ENCODE data around the gene TGFBR1.
A peak's percentile ranks its signal among the peaks of the same experiment; 100 is the strongest.

The TGFBR1 gene

DNA sequence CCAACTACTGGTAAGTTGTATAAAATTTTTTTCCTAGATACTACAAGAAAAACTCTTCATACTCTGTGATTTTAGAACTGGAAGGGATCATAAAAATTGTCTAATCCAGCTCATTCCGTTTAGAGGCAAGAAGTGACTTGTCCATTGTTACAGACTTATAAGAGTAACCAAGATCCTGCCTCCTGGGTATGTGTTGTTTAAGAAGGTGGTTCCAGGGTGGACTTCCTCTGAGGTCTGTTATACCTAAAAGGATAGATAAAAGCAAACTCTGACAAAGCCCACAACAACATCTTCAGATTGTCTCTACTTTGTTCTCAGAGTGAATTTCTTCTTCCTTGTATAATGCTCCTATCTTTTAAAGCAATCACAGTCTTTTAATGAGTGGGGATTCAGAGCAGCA, 24.2 kb downstream of the TGFBR1 start:
- H3K4me1 Mint-ChIP-seq = no peaks in the 10 kb centered on the region
- H3K27ac Mint-ChIP-seq = peak overlapping the region; percentile 70
- no peak for DNase-seq
- no peak overlapping the region for H3K4me3 Mint-ChIP-seq
- no peaks in the 10 kb centered on the region for H3K27me3 Mint-ChIP-seq (ENCODE audit: low read depth, poor library complexity)
- peaks cover 68% of the 10 kb centered on the region for H3K36me3 Mint-ChIP-seq (ENCODE audit: low read depth)
- peaks cover 24% of the 10 kb centered on the region for H3K9me3 Mint-ChIP-seq
- TF ChIP-seq, protein P1, sequence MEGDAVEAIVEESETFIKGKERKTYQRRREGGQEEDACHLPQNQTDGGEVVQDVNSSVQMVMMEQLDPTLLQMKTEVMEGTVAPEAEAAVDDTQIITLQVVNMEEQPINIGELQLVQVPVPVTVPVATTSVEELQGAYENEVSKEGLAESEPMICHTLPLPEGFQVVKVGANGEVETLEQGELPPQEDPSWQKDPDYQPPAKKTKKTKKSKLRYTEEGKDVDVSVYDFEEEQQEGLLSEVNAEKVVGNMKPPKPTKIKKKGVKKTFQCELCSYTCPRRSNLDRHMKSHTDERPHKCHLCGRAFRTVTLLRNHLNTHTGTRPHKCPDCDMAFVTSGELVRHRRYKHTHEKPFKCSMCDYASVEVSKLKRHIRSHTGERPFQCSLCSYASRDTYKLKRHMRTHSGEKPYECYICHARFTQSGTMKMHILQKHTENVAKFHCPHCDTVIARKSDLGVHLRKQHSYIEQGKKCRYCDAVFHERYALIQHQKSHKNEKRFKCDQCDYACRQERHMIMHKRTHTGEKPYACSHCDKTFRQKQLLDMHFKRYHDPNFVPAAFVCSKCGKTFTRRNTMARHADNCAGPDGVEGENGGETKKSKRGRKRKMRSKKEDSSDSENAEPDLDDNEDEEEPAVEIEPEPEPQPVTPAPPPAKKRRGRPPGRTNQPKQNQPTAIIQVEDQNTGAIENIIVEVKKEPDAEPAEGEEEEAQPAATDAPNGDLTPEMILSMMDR (IDR thresholded peaks at IDR 0.05) = no peak

DNA sequence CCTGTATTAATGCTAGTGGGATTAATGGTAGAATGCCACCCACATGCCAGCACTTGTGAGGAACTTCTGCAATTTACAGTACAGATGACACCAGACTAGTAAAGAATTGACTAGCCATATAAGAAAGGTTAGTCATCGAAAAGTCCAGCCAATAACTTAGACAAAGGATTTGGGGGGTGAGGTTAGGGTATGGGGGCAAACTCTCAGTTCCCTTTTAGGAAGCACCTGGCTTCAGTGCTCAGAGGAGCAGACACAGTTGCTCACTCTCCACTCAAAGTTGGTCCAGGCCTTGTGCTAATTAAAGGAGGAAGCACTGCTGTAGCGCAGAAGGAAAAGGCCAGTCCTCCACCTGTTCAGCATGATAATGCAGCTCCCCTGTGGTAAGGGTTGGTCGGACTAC, 25.2 kb downstream of the TGFBR1 start:
- TF ChIP-seq, protein P1 (IDR thresholded peaks at IDR 0.05) = no peak
- H3K4me1 Mint-ChIP-seq = no peaks in the 10 kb centered on the region
- no peak for DNase-seq

DNA sequence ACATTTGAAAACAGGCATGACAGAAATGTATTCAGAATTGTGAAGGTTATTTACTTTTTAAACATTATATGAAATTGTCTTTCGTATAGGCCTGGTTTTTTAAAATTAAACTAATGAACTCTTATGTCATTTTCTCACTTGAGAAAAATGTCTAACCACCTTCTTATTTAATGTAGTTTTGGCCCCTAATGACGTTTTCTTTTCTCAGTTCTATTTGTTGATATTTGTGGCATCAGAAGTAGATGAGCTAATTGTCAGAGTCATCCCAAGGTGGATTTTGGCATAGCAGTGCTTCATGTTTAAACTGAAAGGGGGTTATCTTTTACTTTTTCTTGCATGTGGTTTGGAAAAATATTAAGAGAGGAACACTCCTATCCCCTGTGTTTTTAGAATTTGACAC, 28.2 kb downstream of the TGFBR1 start:
- Mint-ChIP-seq H3K27me3 (ENCODE audit: low read depth, poor library complexity) (no peaks in the 10 kb centered on the region), H3K4me1 (no peaks in the 10 kb centered on the region), H3K27ac (no peak overlapping the region), H3K36me3 (ENCODE audit: low read depth) (peaks cover 46% of the 10 kb centered on the region), H3K9me3 (no peaks in the 10 kb centered on the region), H3K4me3 (no peak overlapping the region)
- TF ChIP-seq, protein P1 (IDR thresholded peaks at IDR 0.05) = no peak
- DNase-seq = no peak

More for the DNA sequence above, 25.2 kb downstream of the TGFBR1 start:
- H3K36me3 Mint-ChIP-seq (ENCODE audit: low read depth) = peaks cover 58% of the 10 kb centered on the region
- H3K9me3 Mint-ChIP-seq = peaks cover 17% of the 10 kb centered on the region
- H3K4me3 Mint-ChIP-seq = no peak overlapping the region
- H3K27ac Mint-ChIP-seq = no peak overlapping the region
- H3K27me3 Mint-ChIP-seq (ENCODE audit: low read depth, poor library complexity) = no peaks in the 10 kb centered on the region

- Mint-ChIP-seq H3K27ac (no peak overlapping the region), H3K4me1 (peaks cover 4% of the 10 kb centered on the region), H3K36me3 (ENCODE audit: low read depth) (peaks cover 57% of the 10 kb centered on the region), H3K4me3 (no peak overlapping the region), H3K9me3 (no peaks in the 10 kb centered on the region), H3K27me3 (ENCODE audit: low read depth, poor library complexity) (no peaks in the 10 kb centered on the region)
- no peak for DNase-seq
- TF ChIP-seq, protein P1 (IDR thresholded peaks at IDR 0.05) = no peak
Observed at GRCh38 chr9:99134893-99135341, 30.0 kb downstream of the TGFBR1 start.

GRCh38 chr9:99135456-99135855, 30.5 kb downstream of the TGFBR1 start:
- Mint-ChIP-seq H3K27ac (no peak overlapping the region), H3K27me3 (ENCODE audit: low read depth, poor library complexity) (no peaks in the 10 kb centered on the region), H3K4me3 (no peak overlapping the region), H3K9me3 (no peaks in the 10 kb centered on the region), H3K4me1 (peaks cover 7% of the 10 kb centered on the region), H3K36me3 (ENCODE audit: low read depth) (peaks cover 57% of the 10 kb centered on the region)
- TF ChIP-seq, protein P1 (IDR thresholded peaks at IDR 0.05) = no peak
- no peak for DNase-seq

GRCh38 chr9:99137225-99137624, 32.3 kb downstream of the TGFBR1 start:
- Mint-ChIP-seq H3K4me1 (peaks cover 14% of the 10 kb centered on the region), H3K4me3 (no peak overlapping the region), H3K27ac (no peak overlapping the region), H3K9me3 (no peaks in the 10 kb centered on the region), H3K36me3 (ENCODE audit: low read depth) (peaks cover 53% of the 10 kb centered on the region), H3K27me3 (ENCODE audit: low read depth, poor library complexity) (no peaks in the 10 kb centered on the region)
- no peak for DNase-seq
- TF ChIP-seq, protein P1 (IDR thresholded peaks at IDR 0.05) = no peak

Measured in nephron progenitor cell (in vitro differentiated cells).